Endothelial cell of umbilical vein (primary cell): Measurements from ENCODE around the gene PLAAT3. TPM values are rescaled to one million over a fixed set of nuclear protein-coding genes. Genes with fewer than 3 reads are reported as not detected.

ENCODE experiments used
- Bru-seq: library from RNA; stranded (reverse); fragments of 400-500 nt; gene quantifications from one replicate; lab custom pipeline; 2021; lab: Mats Ljungman, UMichigan
- BruChase-seq, 2 experiments: library from RNA; stranded (reverse); fragments of 400-500 nt; gene quantifications; one replicate each; lab custom pipeline; 2021; lab: Mats Ljungman, UMichigan
- BruUV-seq: library from RNA; stranded (reverse); fragments of 400-500 nt; replicated peaks from 2 replicates; lab custom pipeline; 2021; lab: Mats Ljungman, UMichigan
- CTCF ChIA-PET: fragments of 300-600, 350-600 bp; sonication (Branson Sonifier 250); formaldehyde crosslinking; loops from one replicate; lab custom pipeline; 2021; ENCODE audit warnings: antibody characterized with exemption, inconsistent platforms; lab: Charles Lee
- POLR2A ChIA-PET: fragments of 300-600, 350-600 bp; sonication (Branson Sonifier 250); formaldehyde crosslinking; loops from one replicate; lab custom pipeline; 2021; ENCODE audit warnings: antibody characterized with exemption, inconsistent platforms; lab: Charles Lee
- DNase-seq: peaks from one replicate; pipeline ENCODE4 v3.0.0-alpha.2; 2011; ENCODE audit warnings: low read depth, low spot score
- FAIRE-seq: peaks from 2 replicates; lab custom pipeline; 2011; peaks lifted over from hg19 to GRCh38; lab: Jason Lieb, UNC
- H2AFZ ChIP-seq: 2 replicates; pipeline ENCODE4 v1.6.0; 2012; ENCODE audit warnings: low read depth, low read length, control low read depth, inconsistent platforms
- H3K27ac ChIP-seq: 2 replicates; pipeline ENCODE4 v1.5.1; 2011; ENCODE audit warnings: low read depth, mild to moderate bottlenecking, control low read depth, low read length, moderate library complexity; ENCODE audit not compliant: insufficient read depth
- H3K27me3 ChIP-seq, 2 experiments: 2 replicates each; pipeline versions ENCODE4 v1.6.0 to v1.6.1; 2011; ENCODE audit warnings: low read length in 2 of 2, mixed read lengths in 1 of 2; ENCODE audit not compliant: control insufficient read depth in 2 of 2, insufficient read depth in 2 of 2
- H3K36me3 ChIP-seq, 2 experiments: 2 replicates in 1 of 2; 3 replicates in 1 of 2; pipeline ENCODE4 v1.5.1; 2011; ENCODE audit warnings: low read length in 2 of 2, mild to moderate bottlenecking in 1 of 2, moderate library complexity in 1 of 2; ENCODE audit not compliant: control insufficient read depth in 2 of 2, insufficient read depth in 2 of 2; ENCODE audit errors: extremely low read depth in 1 of 2
- H3K4me1 ChIP-seq: 3 replicates; pipeline ENCODE4 v1.5.1; 2011; ENCODE audit warnings: mild to moderate bottlenecking, low read length; ENCODE audit not compliant: control insufficient read depth, insufficient read depth; ENCODE audit errors: extremely low read depth
- H3K4me2 ChIP-seq: 2 replicates; pipeline ENCODE4 v1.6.1; 2011; ENCODE audit warnings: low read length, control low read depth, mixed read lengths; ENCODE audit not compliant: insufficient read depth
- H3K4me3 ChIP-seq, 3 experiments: fragments of 200-600 bp in 1 of 3; sonication (generic), shearing (Covaris generic) in 1 of 3; replicated peaks in 1 of 3; 2 replicates each; pipeline ENCODE4 v1.5.1; 2011 to 2016; ENCODE audit warnings: control low read depth in 3 of 3, low read length in 3 of 3, mild to moderate bottlenecking in 2 of 3, inconsistent platforms in 1 of 3, low read depth in 1 of 3, moderate library complexity in 1 of 3; ENCODE audit not compliant: insufficient read depth in 1 of 3
- H3K79me2 ChIP-seq: 2 replicates; pipeline ENCODE4 v1.6.0; 2012; ENCODE audit warnings: low read length, inconsistent platforms; ENCODE audit not compliant: control insufficient read depth, insufficient read depth
- H3K9ac ChIP-seq: replicated peaks from 2 replicates; pipeline ENCODE3; 2011; ENCODE audit warnings: low read length, control low read depth; ENCODE audit not compliant: insufficient read depth; ENCODE audit errors: extremely low read depth
- H3K9me1 ChIP-seq: replicated peaks from 3 replicates; pipeline ENCODE4 v1.6.0; 2011; ENCODE audit warnings: mild to moderate bottlenecking, low read length; ENCODE audit not compliant: control insufficient read depth, insufficient read depth; ENCODE audit errors: extremely low read depth
- H3K9me3 ChIP-seq: replicated peaks from 2 replicates; pipeline ENCODE4 v1.5.1; 2012; ENCODE audit warnings: low read length, inconsistent platforms; ENCODE audit not compliant: control insufficient read depth, insufficient read depth
- H4K20me1 ChIP-seq: replicated peaks from 2 replicates; pipeline ENCODE3; 2011; ENCODE audit warnings: mild to moderate bottlenecking, low read length; ENCODE audit not compliant: control insufficient read depth, insufficient read depth; ENCODE audit errors: extremely low read depth
- FOS ChIP-seq: IDR thresholded peaks from 2 replicates; pipeline ENCODE4 v1.6.1; 2011; ENCODE audit warnings: mild to moderate bottlenecking, low read length, moderate library complexity, borderline replicate concordance; ENCODE audit not compliant: insufficient read depth
- JUN ChIP-seq: IDR thresholded peaks from 2 replicates; pipeline ENCODE4 v1.6.1; 2011; ENCODE audit warnings: borderline replicate concordance, low read depth; ENCODE audit not compliant: insufficient read length, insufficient read depth
- MAX ChIP-seq: IDR thresholded peaks from 2 replicates; pipeline ENCODE4 v1.6.1; 2011; ENCODE audit not compliant: insufficient read depth, insufficient read length
- POLR2AphosphoS5 ChIP-seq: IDR thresholded peaks from 2 replicates; pipeline ENCODE4 v1.6.1; 2012; ENCODE audit warnings: low read depth, mild to moderate bottlenecking, control low read depth, low read length, moderate library complexity; ENCODE audit not compliant: insufficient read depth
- dilution Hi-C: fragments of 300-500 bp; cut with MboI; formaldehyde crosslinking; loops from one replicate; pipeline ENCODE4 v1.15.0; 2019; ENCODE audit warnings: low sequenced_read_pairs; ENCODE audit not compliant: extremely low pct_ligation_motif_present
- intact Hi-C: fragments of 100-400 bp; cut with micrococcal nuclease; formaldehyde crosslinking; loops from one replicate; pipeline ENCODE4 v1.10.0; 2022
- long read RNA-seq: library from polyadenylated mRNA; stranded (forward); transcript quantifications from one replicate; pipeline ENCODE4 v2.0.0, GENCODE V29; 2021
- polyA minus RNA-seq, 3 experiments: library from RNA; depleted of rRNA, polyadenylated mRNA; stranded (reverse); fragments of >200 nt; gene quantifications; 1 replicate in 1 of 3; 2 replicates in 2 of 3; pipeline ENCODE4 v1.2.3, GENCODE V29; 2011
- polyA plus RNA-seq, 4 experiments: library from polyadenylated mRNA; depleted of rRNA in 3 of 4; stranded (reverse) in 3 of 4; unstranded in 1 of 4; fragments of >200 nt; gene quantifications; 2 replicates each; pipeline versions ENCODE4 v1.2.1 to v1.2.3, GENCODE V29; 2011 to 2012; ENCODE audit warnings: missing spikeins in 1 of 4
- total RNA-seq: library from RNA; stranded (reverse); gene quantifications from 2 replicates; pipeline ENCODE4 v1.2.3, GENCODE V29; 2021

PLAAT3 gene
- total RNA-seq: 22.8 and 24.2 TPM in 2 replicates
- polyA plus RNA-seq: 37.0 and 40.2 TPM in 2 replicates
- polyA plus RNA-seq (2011; cell fraction: cytosol; rRNA removed): 32.2 and 33.3 TPM in 2 replicates
- 11.1 and 12.6 TPM in 2 replicates for polyA plus RNA-seq (2011; cell fraction: nucleus; rRNA removed)
- polyA plus RNA-seq (2012): 73.0 and 78.3 TPM in 2 replicates
- 31.3 and 37.0 TPM in 2 replicates for polyA minus RNA-seq
- 32.8 TPM for polyA minus RNA-seq (2011; cell fraction: cytosol; rRNA and poly(A)+ RNA removed)
- 3.6 and 4.1 TPM in 2 replicates for polyA minus RNA-seq (2011; cell fraction: nucleus; rRNA and poly(A)+ RNA removed)
- Bru-seq, nascent RNA: percentile 49 among the genes with signal in this experiment
- percentile 62 among the genes with signal in this experiment for BruChase-seq, experiment 1, labeled RNA remaining after a 6-hour chase
- BruChase-seq, experiment 2, labeled RNA remaining after a 2-hour chase: percentile 51 among the genes with signal in this experiment
- long read RNA-seq, transcript PLA2G16-203 (5 exons, 1,099 nt): minor isoform, 41 of 99 reads
- long read RNA-seq, transcript PLA2G16-201 (4 exons, 2,594 nt): major isoform, 52 of 99 reads
- long read RNA-seq, partial matches to known transcripts: 4 of 99 reads
- long read RNA-seq, other reads (novel, unspliced or antisense): 2 of 99 reads

GRCh38 chr11:63614136-63614671, at the start of gene PLAAT3:
Gene PLAAT3, minus strand, starts transcription at chr11:63614433. Its CDS starts 419 bp downstream, at chr11:63614014.
- Histone ChIP-seq H3K27ac (peak within 1 kb of the TSS; percentile 54), H3K4me2 (peak within 1 kb of the TSS; percentile 61), H2AFZ (peak within 1 kb of the TSS; percentile 74), H3K79me2 (peaks cover 6% of the 10 kb centered on the region), H3K4me3 (peak within 1 kb of the TSS; percentile 44 to 65 (median 51)), H3K27me3 (no peaks in the 10 kb centered on the region), H3K9ac (peak within 1 kb of the TSS; percentile 62), H3K9me1 (no peaks in the 10 kb centered on the region), H3K4me1 (peaks cover 17% of the 10 kb centered on the region), H4K20me1 (no peaks in the 10 kb centered on the region), H3K36me3 (no peaks in the 10 kb centered on the region), H3K9me3 (no peaks in the 10 kb centered on the region)
- ChIA-PET CTCF (no interaction called here), POLR2A (no interaction called here)
- no TSS peak for BruUV-seq
- DNase-seq (peak; percentile 58), FAIRE-seq (peak; percentile 77)
- intact Hi-C loops (loop anchor here (10.0 kb wide), 1 partner anchor 709 kb away; no protein-coding TSS in a partner anchor), dilution Hi-C loops (no loop called here)
- TF ChIP-seq JUN (no peak), POLR2AphosphoS5 (peak; percentile 21)

- FAIRE-seq (peak; percentile 82), DNase-seq (peak; percentile 77)
- Histone ChIP-seq H3K27me3 (no peaks in the 10 kb centered on the region), H2AFZ (no peak overlapping the region), H3K27ac (peak overlapping the region; percentile 0), H3K4me2 (no peak overlapping the region), H3K9me1 (no peaks in the 10 kb centered on the region), H3K9ac (no peak overlapping the region), H3K9me3 (no peaks in the 10 kb centered on the region), H3K4me3 (no peak overlapping the region), H4K20me1 (no peaks in the 10 kb centered on the region), H3K36me3 (no peaks in the 10 kb centered on the region), H3K4me1 (peaks cover 25% of the 10 kb centered on the region), H3K79me2 (peaks cover 94% of the 10 kb centered on the region)
- CTCF ChIA-PET: interaction anchor here (0.7 to 2.6 kb wide), 5 partner anchors 18 to 75 kb away, joined by 3 to 7 read pairs (median 4); partner anchors contain the start of gene RTN3
- POLR2A ChIA-PET: no interaction called here
- intact Hi-C loops: no loop called here
- BruUV-seq: no TSS peak
- peak; percentile 33 for TF ChIP-seq JUN
- no peak for TF ChIP-seq MAX
- no peak for TF ChIP-seq POLR2AphosphoS5
- peak; percentile 67 for TF ChIP-seq FOS
- dilution Hi-C loops: no loop called here
Measured at GRCh38 chr11:63663809-63664208, 49.6 kb upstream of the PLAAT3 start.
